Heart left ventricle (tissue), 16 donors: Measurements from ENCODE around the gene MYO15A. TPM values are rescaled to one million over a fixed set of nuclear protein-coding genes. Genes with fewer than 3 reads are reported as not detected.

Source experiments
- ATAC-seq, 4 donors: fragments of 200-7000 bp; cut with Tn5 transposase; one replicate each; pipeline ENCODE4 v1.9.1; 2020 to 2022; ENCODE audit warnings: moderate library complexity in 4 of 4, mild to moderate bottlenecking in 3 of 4, moderate number of reproducible peaks in 1 of 4
- DNase-seq, 5 donors: peaks; one replicate each; pipeline ENCODE4 v3.0.0-alpha.2; 2020
- H3K27ac ChIP-seq, 12 donors: fragments of 200-600 bp; sonication (generic) in 4 of 12; one replicate each; pipeline versions ENCODE4 v1.5.0 to v1.8.0; 2016 to 2022; ENCODE audit warnings: mild to moderate bottlenecking in 2 of 12
- H3K27me3 ChIP-seq, 9 donors: fragments of 200-600 bp; sonication (generic) in 2 of 9; one replicate each; pipeline versions ENCODE4 v1.5.1 to v1.8.0; 2016 to 2022; ENCODE audit warnings: mild to moderate bottlenecking in 3 of 9
- H3K36me3 ChIP-seq, 9 donors: fragments of 200-600 bp; sonication (generic) in 2 of 9; one replicate each; pipeline versions ENCODE4 v1.5.0 to v1.8.0; 2018 to 2022; ENCODE audit warnings: mild to moderate bottlenecking in 2 of 9
- H3K4me1 ChIP-seq, 12 donors: fragments of 200-600 bp; sonication (generic) in 4 of 12; one replicate each; pipeline versions ENCODE4 v1.5.0 to v1.8.0; 2016 to 2022; ENCODE audit warnings: mild to moderate bottlenecking in 3 of 12
- H3K4me3 ChIP-seq, 12 donors: fragments of 200-600 bp; sonication (generic) in 4 of 12; one replicate each; pipeline versions ENCODE4 v1.5.0 to v1.8.0; 2017 to 2022; ENCODE audit warnings: mild to moderate bottlenecking in 9 of 12, moderate library complexity in 4 of 12
- H3K9me3 ChIP-seq, 12 donors: fragments of 200-600 bp; sonication (generic) in 4 of 12; one replicate each; pipeline versions ENCODE4 v1.5.0 to v1.8.0; 2016 to 2022; ENCODE audit warnings: mild to moderate bottlenecking in 1 of 12
- CTCF ChIP-seq, 12 donors: fragments of 200-600 bp; sonication (generic) in 4 of 12; IDR thresholded peaks; one replicate each; pipeline versions ENCODE4 v1.5.0 to v1.8.0; 2018 to 2022; ENCODE audit warnings: antibody characterized with exemption in 12 of 12, mild to moderate bottlenecking in 5 of 12
- POLR2A ChIP-seq, 2 donors: fragments of 450-650 bp; IDR thresholded peaks; one replicate each; pipeline ENCODE4 v1.6.1; 2017; ENCODE audit warnings: antibody characterized with exemption in 2 of 2, mild to moderate bottlenecking in 2 of 2, moderate library complexity in 2 of 2
- WGBS, 4 donors: extraction: QIAGEN DNeasy Blood & Tissue Kit in 2 of 4; methylation state at CpG; one replicate each; pipeline versions ENCODE4 v1.1.5 to v1.1.7; 2013 to 2018; 5-methylcytosine and 5-hydroxymethylcytosine counted together
- intact Hi-C, 10 donors: fragments of 100-400 bp; cut with DNase I; formaldehyde crosslinking; loops; one replicate each; pipeline versions ENCODE4 v1.11.1 to v1.14.2; 2022
- polyA plus RNA-seq, 2 donors: library from polyadenylated mRNA; stranded (reverse); fragments of 200-250 nt; gene quantifications; one replicate each; pipeline ENCODE4 v1.2.3, GENCODE V29; 2013
- total RNA-seq, 9 donors: library from RNA; depleted of rRNA in 2 of 9; stranded (reverse); fragments of >200 nt in 2 of 9; fragmentation: NEBNext Ultra II Directional in 3 of 9; extraction: Animal tissue kit (Norgen Biotek cat#: 25700) in 3 of 9; gene quantifications; one replicate each; pipeline versions ENCODE4 v1.1.0 to v1.2.4, GENCODE V29; 2016 to 2023
- donor health status: ischemic (EF 13 %, LVEDD 7.1; RV severe dilation, severe dysfunction).
- donor health status: healthy with polysubstance abuse.
- donor health status: DM: no; HTN: yes; CAD: no.
- donor health status: DM: no; HTN: no; CAD: no.
- donor health status: ischemic (EF 25% LVEDD 6.9; RV normal size, moderate dysfunction).
- donor health status: ischemic (EF 25% LVEDD 5.7; RV mildly dilated, moderate dysfunction).
- donor health status: healthy.
- donor health status: DM: yes; HTN: yes; CAD: no.
- donor health status: ischemic (EF 35%, LVEDD 5.7; RV mildly dilated, moderate dysfunction).
- donor health status: nonischemic (EF 11% LVEDD 7.7; RV severe dilation, severe dysfunction).
- donor health status: DM: yes; HTN: yes; CAD: no.
- donor health status: PGD.
- donor health status: ischemic (EF 29% LVEDD 5.4; RV normal size, mild dysfunction).
- donor health status: nonischemic (EF 23%, LVEDD 6.1; RV moderate dilation, normal function).

The MYO15A gene
- total and polyA plus RNA-seq, 11 donors = 0.12 to 0.53 (median 0.35) TPM; not detected in 2

GRCh38 chr17:18084256-18084655 is 24.3 kb upstream of the MYO15A start:
- no peak overlapping the region for H3K4me3 ChIP-seq
- DNase-seq = no peak
- no peak for TF ChIP-seq POLR2A (IDR thresholded peaks at IDR 0.05)
- TF ChIP-seq CTCF (IDR thresholded peaks at IDR 0.05) = no peak
- H3K36me3 ChIP-seq = no peaks in the 10 kb centered on the region
- peaks cover 0 to 21% (median 13%) of the 10 kb centered on the region in 12 donors for H3K4me1 ChIP-seq
- no peaks in the 10 kb centered on the region for H3K9me3 ChIP-seq
- intact Hi-C loops = no loop called here
- no peak for ATAC-seq
- no peak overlapping the region for H3K27ac ChIP-seq
- 86 to 94% (median 90%) methylated on average over 4 of the region's 4 CpGs for WGBS, 4 donors
- no peaks in the 10 kb centered on the region for H3K27me3 ChIP-seq

- Histone ChIP-seq H3K27ac (peak within 1 kb of the TSS; percentile 66 to 89 (median 80)), H3K27me3 (no peaks in the 10 kb centered on the region), H3K9me3 (no peaks in the 10 kb centered on the region), H3K4me1 (peaks cover 0 to 21% (median 13%) of the 10 kb centered on the region in 12 donors), H3K36me3 (peaks cover 0 to 21% (median 12%) of the 10 kb centered on the region in 9 donors), H3K4me3 (peak within 1 kb of the TSS; percentile 61 to 99 (median 86))
- whole genome bisulfite sequencing, 4 donors = 1% methylated on average over 46 to 52 of the region's 52 CpGs
- intact Hi-C loops = no loop called here
- DNase-seq (peak; percentile 91 to 95 (median 93)), ATAC-seq (peak; percentile 93 to 98 (median 97))
- peak in 4 of 12 donors; percentile 23 to 33 (median 30) for TF ChIP-seq CTCF (IDR thresholded peaks at IDR 0.05)
- peak in 1 of 2 donors; percentile 56 for TF ChIP-seq POLR2A (IDR thresholded peaks at IDR 0.05)
These were observed 20.7 kb upstream of the MYO15A start, which contains the start of gene DRG2 for GRCh38 chr17:18087610-18088491. Gene DRG2, plus strand, starts transcription at chr17:18087948. Its CDS starts 76 bp downstream, at chr17:18088024.

- Histone ChIP-seq H3K27me3 (no peaks in the 10 kb centered on the region), H3K4me3 (no peak overlapping the region), H3K36me3 (peaks cover 0 to 33% (median 22%) of the 10 kb centered on the region in 9 donors), H3K4me1 (peaks cover 0 to 23% (median 13%) of the 10 kb centered on the region in 12 donors), H3K9me3 (no peaks in the 10 kb centered on the region), H3K27ac (no peak overlapping the region)
- TF ChIP-seq CTCF (IDR thresholded peaks at IDR 0.05) (no peak), POLR2A (IDR thresholded peaks at IDR 0.05) (no peak)
- intact Hi-C loops = loop anchor here in 1 of 10 donors (10.0 kb wide), 1 partner anchor 85 kb away; no protein-coding TSS in a partner anchor
- WGBS, 4 donors = 95 to 100% (median 98%) methylated on average over 2 of the region's 2 CpGs
- no peak for DNase-seq
- no peak for ATAC-seq
These were observed 18.9 kb upstream of the MYO15A start for GRCh38 chr17:18089613-18090012.
